Measurements from ENCODE around the gene KISS1R. TPM values are rescaled to one million over a fixed set of nuclear protein-coding genes. Genes with fewer than 3 reads are reported as not detected.

The KISS1R gene
- total RNA-seq, 1 donor, result not detected

Small RNA genes within 50 kb of the gene (small RNA-seq; reads per million reads assigned to genes)
- gene RNU6-9, result 2.9 reads per million, percentile 80 among the genes with 10 or more reads in this experiment

Other genes starting within 250 kb of the KISS1R start
- 14.8 and 148 TPM in 2 replicates for gene FSTL3, start 240.9 kb upstream of the KISS1R start, total RNA-seq (ENCODE audit: low replicate concordance)
- not detected in 2 replicates for gene PRSS57, start 221.9 kb upstream of the KISS1R start, total RNA-seq (ENCODE audit: low replicate concordance)
- gene PALM, start 208.4 kb upstream of the KISS1R start, total RNA-seq (ENCODE audit: low replicate concordance), result 5.7 and 198 TPM in 2 replicates
- gene MISP, start 166.2 kb upstream of the KISS1R start, total RNA-seq (ENCODE audit: low replicate concordance), result 0.09 TPM in 1 of 2 replicates, not detected in the other
- 30.9 and 121 TPM in 2 replicates for gene PTBP1, start 119.9 kb upstream of the KISS1R start, total RNA-seq (ENCODE audit: low replicate concordance)
- 0.18 and 0.33 TPM in 2 replicates for gene PLPPR3, start 95.4 kb upstream of the KISS1R start, total RNA-seq (ENCODE audit: low replicate concordance)
- gene AZU1, start 89.5 kb upstream of the KISS1R start, total RNA-seq (ENCODE audit: low replicate concordance), result not detected in 2 replicates
- gene PRTN3, start 76.3 kb upstream of the KISS1R start, total RNA-seq (ENCODE audit: low replicate concordance), result not detected in 2 replicates
- gene ELANE, start 65.0 kb upstream of the KISS1R start, total RNA-seq (ENCODE audit: low replicate concordance), result 0.09 and 2.9 TPM in 2 replicates
- 25.8 and 161 TPM in 2 replicates for gene CFD, start 57.7 kb upstream of the KISS1R start, total RNA-seq (ENCODE audit: low replicate concordance)
- 21.0 and 24.5 TPM in 2 replicates for gene MED16, start 24.1 kb upstream of the KISS1R start, total RNA-seq (ENCODE audit: low replicate concordance)
- gene RNU6-9, start 23.8 kb upstream of the KISS1R start, total RNA-seq (ENCODE audit: low replicate concordance), result not detected in 2 replicates
- 8.4 and 25.8 TPM in 2 replicates for gene R3HDM4, start 4.1 kb upstream of the KISS1R start, total RNA-seq (ENCODE audit: low replicate concordance)
- gene ARID3A, start 8.7 kb downstream of the KISS1R start, total RNA-seq (ENCODE audit: low replicate concordance), result 3.7 and 11.2 TPM in 2 replicates
- gene WDR18, start 67.0 kb downstream of the KISS1R start, total RNA-seq (ENCODE audit: low replicate concordance), result 16.5 and 45.0 TPM in 2 replicates
- 0.45 and 0.74 TPM in 2 replicates for gene GRIN3B, start 83.1 kb downstream of the KISS1R start, total RNA-seq (ENCODE audit: low replicate concordance)
- 44.7 and 49.9 TPM in 2 replicates for gene TMEM259, start 103.8 kb downstream of the KISS1R start, total RNA-seq (ENCODE audit: low replicate concordance)
- not detected in 2 replicates for gene RNU6-2, start 104.2 kb downstream of the KISS1R start, total RNA-seq (ENCODE audit: low replicate concordance)
- gene CNN2, start 109.3 kb downstream of the KISS1R start, total RNA-seq (ENCODE audit: low replicate concordance), result 96.0 and 101 TPM in 2 replicates
- 3.5 and 21.6 TPM in 2 replicates for gene ABCA7, start 122.8 kb downstream of the KISS1R start, total RNA-seq (ENCODE audit: low replicate concordance)
- gene ARHGAP45, start 149.8 kb downstream of the KISS1R start, total RNA-seq (ENCODE audit: low replicate concordance), result 0.18 TPM in 1 of 2 replicates, not detected in the other
- gene POLR2E, start 178.0 kb downstream of the KISS1R start, total RNA-seq (ENCODE audit: low replicate concordance), result 27.7 and 91.2 TPM in 2 replicates
- gene GPX4, start 186.7 kb downstream of the KISS1R start, total RNA-seq (ENCODE audit: low replicate concordance), result 156 and 288 TPM in 2 replicates

Data from fibroblast of the aortic adventitia (primary cell).